ENCODE data around the gene CELF2. TPM values are rescaled to one million over a fixed set of nuclear protein-coding genes. Genes with fewer than 3 reads are reported as not detected.

CELF2 gene
- polyA plus RNA-seq, 1 donor from 2014 or later: 55.5 TPM

DNA sequence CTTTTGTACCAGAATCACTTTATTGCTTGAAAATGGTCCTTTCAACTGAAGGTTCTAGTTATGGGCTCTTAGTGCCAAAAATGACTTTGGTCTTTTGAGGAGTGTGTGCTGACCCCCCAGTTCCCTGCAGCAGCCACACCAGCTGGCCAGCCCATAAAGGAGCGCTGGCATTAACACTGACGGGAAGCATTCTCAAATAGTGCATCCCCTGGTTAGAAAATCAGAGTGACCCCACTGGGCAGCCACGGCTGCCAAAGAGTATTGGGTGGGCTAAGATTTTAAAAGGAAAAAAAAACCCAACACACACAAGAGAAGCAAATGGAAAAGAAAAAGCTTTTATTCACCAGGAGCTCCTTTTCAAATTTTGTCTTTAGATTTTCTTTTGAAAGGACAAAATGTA lies 199.8 kb downstream of the CELF2 start:
- Histone ChIP-seq H3K4me2 (ENCODE audit: low read length) (no peak overlapping the region), H3K36me3 (ENCODE audit: insufficient read depth, low read length) (peaks cover 11% of the 10 kb centered on the region), H3K79me2 (replicated peaks; ENCODE audit: insufficient read depth, low read length) (peaks cover 21% of the 10 kb centered on the region), H3K27ac (ENCODE audit: low read length) (no peak overlapping the region), H3K4me3 (ENCODE audit: low read length) (no peak overlapping the region), H2AFZ (ENCODE audit: low read depth, low read length) (no peak overlapping the region), H3K27me3 (ENCODE audit: insufficient read depth, low read depth, low read length) (no peaks in the 10 kb centered on the region), H3F3A (ENCODE audit: insufficient read depth, low read length, poor library complexity, severe bottlenecking) (no peaks in the 10 kb centered on the region), H3K9me2 (ENCODE audit: insufficient read depth, low read length) (no peaks in the 10 kb centered on the region), H3K9ac (ENCODE audit: low read length) (no peak overlapping the region), H3K9me3 (ENCODE audit: low read length) (no peaks in the 10 kb centered on the region), H4K20me1 (ENCODE audit: insufficient read depth) (no peaks in the 10 kb centered on the region)
- TF ChIP-seq EP300 (conservative IDR thresholded peaks at IDR 0.05; ENCODE audit: poor library complexity, severe bottlenecking) (no peak), POLR2AphosphoS5 (IDR thresholded peaks at IDR 0.05) (no peak), TAF1 (IDR thresholded peaks at IDR 0.05; ENCODE audit: low read depth) (no peak), EZH2 (IDR thresholded peaks at IDR 0.05; ENCODE audit: borderline replicate concordance, insufficient read depth, low read length, poor library complexity, severe bottlenecking) (no peak), RAD21 (conservative IDR thresholded peaks at IDR 0.05) (no peak), MXI1 (conservative IDR thresholded peaks at IDR 0.05; ENCODE audit: poor library complexity, severe bottlenecking) (no peak), SMC3 (conservative IDR thresholded peaks at IDR 0.05; ENCODE audit: poor library complexity) (no peak)
- TF ChIP-seq, protein P1, sequence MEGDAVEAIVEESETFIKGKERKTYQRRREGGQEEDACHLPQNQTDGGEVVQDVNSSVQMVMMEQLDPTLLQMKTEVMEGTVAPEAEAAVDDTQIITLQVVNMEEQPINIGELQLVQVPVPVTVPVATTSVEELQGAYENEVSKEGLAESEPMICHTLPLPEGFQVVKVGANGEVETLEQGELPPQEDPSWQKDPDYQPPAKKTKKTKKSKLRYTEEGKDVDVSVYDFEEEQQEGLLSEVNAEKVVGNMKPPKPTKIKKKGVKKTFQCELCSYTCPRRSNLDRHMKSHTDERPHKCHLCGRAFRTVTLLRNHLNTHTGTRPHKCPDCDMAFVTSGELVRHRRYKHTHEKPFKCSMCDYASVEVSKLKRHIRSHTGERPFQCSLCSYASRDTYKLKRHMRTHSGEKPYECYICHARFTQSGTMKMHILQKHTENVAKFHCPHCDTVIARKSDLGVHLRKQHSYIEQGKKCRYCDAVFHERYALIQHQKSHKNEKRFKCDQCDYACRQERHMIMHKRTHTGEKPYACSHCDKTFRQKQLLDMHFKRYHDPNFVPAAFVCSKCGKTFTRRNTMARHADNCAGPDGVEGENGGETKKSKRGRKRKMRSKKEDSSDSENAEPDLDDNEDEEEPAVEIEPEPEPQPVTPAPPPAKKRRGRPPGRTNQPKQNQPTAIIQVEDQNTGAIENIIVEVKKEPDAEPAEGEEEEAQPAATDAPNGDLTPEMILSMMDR (IDR thresholded peaks at IDR 0.05; ENCODE audit: poor library complexity, severe bottlenecking): no peak

DNA sequence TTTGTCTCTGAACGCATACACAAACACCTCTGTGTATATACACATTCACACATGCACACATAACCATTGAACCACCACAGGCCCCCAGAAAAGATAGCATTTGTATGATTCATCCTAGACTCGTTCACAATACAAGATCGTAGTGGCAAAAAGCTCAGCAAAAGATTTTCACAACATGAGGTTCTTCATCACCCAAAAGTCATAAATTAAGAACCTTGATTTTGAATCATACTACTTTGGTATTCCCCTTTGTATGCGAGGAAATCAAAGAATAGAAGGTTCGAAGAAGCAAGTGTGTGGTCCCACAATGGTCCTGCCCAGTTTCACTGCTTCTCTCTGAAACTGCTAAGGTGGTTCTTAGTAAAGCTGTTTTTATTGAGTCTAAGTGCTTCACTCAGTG lies 200.7 kb downstream of the CELF2 start:
- Histone ChIP-seq H3K4me3 (ENCODE audit: low read length) (no peak overlapping the region), H2AFZ (ENCODE audit: low read depth, low read length) (no peak overlapping the region), H3F3A (ENCODE audit: insufficient read depth, low read length, poor library complexity, severe bottlenecking) (no peaks in the 10 kb centered on the region), H3K36me3 (ENCODE audit: insufficient read depth, low read length) (peaks cover 11% of the 10 kb centered on the region), H3K27ac (ENCODE audit: low read length) (no peak overlapping the region), H3K27me3 (ENCODE audit: insufficient read depth, low read depth, low read length) (no peaks in the 10 kb centered on the region), H3K9me2 (ENCODE audit: insufficient read depth, low read length) (no peaks in the 10 kb centered on the region), H3K9ac (ENCODE audit: low read length) (no peak overlapping the region), H4K20me1 (ENCODE audit: insufficient read depth) (no peaks in the 10 kb centered on the region), H3K4me2 (ENCODE audit: low read length) (no peak overlapping the region), H3K9me3 (ENCODE audit: low read length) (no peaks in the 10 kb centered on the region), H3K79me2 (replicated peaks; ENCODE audit: insufficient read depth, low read length) (peaks cover 18% of the 10 kb centered on the region)
- TF ChIP-seq EP300 (conservative IDR thresholded peaks at IDR 0.05; ENCODE audit: poor library complexity, severe bottlenecking) (no peak), MXI1 (conservative IDR thresholded peaks at IDR 0.05; ENCODE audit: poor library complexity, severe bottlenecking) (no peak), EZH2 (IDR thresholded peaks at IDR 0.05; ENCODE audit: borderline replicate concordance, insufficient read depth, low read length, poor library complexity, severe bottlenecking) (no peak), TAF1 (IDR thresholded peaks at IDR 0.05; ENCODE audit: low read depth) (no peak), SMC3 (conservative IDR thresholded peaks at IDR 0.05; ENCODE audit: poor library complexity) (no peak), RAD21 (conservative IDR thresholded peaks at IDR 0.05) (no peak), POLR2AphosphoS5 (IDR thresholded peaks at IDR 0.05) (no peak)
- TF ChIP-seq, protein P1 (IDR thresholded peaks at IDR 0.05; ENCODE audit: poor library complexity, severe bottlenecking): no peak
- TF ChIP-seq, protein P2, sequence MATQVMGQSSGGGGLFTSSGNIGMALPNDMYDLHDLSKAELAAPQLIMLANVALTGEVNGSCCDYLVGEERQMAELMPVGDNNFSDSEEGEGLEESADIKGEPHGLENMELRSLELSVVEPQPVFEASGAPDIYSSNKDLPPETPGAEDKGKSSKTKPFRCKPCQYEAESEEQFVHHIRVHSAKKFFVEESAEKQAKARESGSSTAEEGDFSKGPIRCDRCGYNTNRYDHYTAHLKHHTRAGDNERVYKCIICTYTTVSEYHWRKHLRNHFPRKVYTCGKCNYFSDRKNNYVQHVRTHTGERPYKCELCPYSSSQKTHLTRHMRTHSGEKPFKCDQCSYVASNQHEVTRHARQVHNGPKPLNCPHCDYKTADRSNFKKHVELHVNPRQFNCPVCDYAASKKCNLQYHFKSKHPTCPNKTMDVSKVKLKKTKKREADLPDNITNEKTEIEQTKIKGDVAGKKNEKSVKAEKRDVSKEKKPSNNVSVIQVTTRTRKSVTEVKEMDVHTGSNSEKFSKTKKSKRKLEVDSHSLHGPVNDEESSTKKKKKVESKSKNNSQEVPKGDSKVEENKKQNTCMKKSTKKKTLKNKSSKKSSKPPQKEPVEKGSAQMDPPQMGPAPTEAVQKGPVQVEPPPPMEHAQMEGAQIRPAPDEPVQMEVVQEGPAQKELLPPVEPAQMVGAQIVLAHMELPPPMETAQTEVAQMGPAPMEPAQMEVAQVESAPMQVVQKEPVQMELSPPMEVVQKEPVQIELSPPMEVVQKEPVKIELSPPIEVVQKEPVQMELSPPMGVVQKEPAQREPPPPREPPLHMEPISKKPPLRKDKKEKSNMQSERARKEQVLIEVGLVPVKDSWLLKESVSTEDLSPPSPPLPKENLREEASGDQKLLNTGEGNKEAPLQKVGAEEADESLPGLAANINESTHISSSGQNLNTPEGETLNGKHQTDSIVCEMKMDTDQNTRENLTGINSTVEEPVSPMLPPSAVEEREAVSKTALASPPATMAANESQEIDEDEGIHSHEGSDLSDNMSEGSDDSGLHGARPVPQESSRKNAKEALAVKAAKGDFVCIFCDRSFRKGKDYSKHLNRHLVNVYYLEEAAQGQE (IDR thresholded peaks at IDR 0.05; ENCODE audit: borderline replicate concordance): no peak
